DMS114 treated with DMSO at 0.1 percent for 48 hours (cell line): ENCODE results near the gene PAX5.

Experiments
- DNase-seq: peaks from one replicate; lab custom pipeline; 2025; ENCODE audit not compliant: unreplicated experiment; lab: John Stamatoyannopoulos, UW

PAX5 gene

DNA sequence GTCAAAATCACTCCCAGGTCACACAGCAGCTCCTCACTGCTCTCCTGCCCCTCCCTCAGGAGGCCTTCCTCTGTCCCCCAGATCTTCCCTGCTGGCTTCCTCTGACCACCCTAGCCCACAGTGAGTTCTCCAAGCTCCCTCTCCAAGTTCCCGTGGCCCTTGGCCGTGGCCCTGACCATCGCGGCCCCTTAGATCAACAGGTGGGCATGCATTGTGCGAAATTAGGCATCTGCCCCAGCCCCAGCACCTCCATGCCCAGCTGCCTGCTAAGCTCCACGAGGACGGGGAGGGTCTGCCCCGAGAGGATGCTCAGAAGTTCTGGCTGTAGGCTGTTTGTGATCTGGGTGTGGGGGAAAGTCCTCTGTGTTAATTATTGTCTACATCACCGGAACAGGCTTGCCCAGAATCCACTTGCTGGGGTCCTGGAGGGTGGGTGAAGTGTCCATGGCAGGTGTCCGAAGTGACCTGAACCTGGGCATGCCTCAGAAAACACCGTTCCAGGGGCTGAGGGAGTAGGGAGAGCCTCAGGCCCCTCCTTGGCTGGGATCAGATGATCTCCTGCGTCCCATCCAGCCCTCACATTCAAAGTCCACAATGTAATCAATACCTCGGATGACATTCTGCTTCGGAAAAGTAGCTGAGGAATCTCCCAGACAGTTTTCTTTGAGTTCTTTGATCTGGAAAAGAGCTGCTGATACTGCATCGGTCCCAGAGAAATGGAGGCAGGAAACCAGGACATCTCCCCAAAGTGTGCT lies 194.8 kb downstream of the PAX5 start:
- DNase-seq = no peak

- no peak for DNase-seq
These were observed 196.3 kb downstream of the PAX5 start for GRCh38 chr9:36837431-36838405.

- no peak for DNase-seq
These were observed 197.6 kb downstream of the PAX5 start for GRCh38 chr9:36836486-36836885.

DNA sequence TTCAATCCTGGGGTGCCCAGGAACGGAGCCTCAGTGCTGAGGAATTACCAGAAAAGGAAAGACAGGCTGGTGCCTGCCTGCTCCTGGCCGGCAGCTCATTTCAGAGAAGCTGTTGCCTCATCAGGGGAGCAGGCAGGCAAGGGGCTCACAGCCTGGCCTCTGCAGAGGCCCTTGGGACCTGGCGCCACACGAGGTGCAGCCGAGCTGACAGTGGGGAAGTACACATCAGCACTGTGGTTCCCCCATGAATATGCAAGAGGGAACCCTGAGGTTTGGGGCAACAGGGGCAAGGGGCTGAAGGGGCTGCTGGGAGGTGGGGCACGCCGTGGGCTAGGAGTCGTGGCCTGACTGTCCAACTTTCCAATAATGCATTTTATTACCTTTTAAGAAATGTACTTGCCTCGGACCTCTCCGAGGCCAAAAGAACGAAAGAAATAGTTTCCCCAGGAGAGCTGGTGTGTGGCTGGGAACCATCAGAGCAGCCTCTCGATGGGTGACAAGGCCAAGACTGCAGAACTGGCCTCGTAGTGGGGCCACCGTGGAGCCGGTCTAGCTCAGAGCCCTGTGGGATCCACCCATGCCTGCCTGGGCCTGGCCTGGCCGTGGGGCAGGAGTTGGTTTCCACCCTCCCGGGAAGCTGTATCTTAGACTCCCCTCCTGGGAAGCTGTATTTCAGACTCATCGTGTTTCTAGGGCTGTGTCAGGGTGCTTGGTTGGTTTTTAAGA lies 198.6 kb downstream of the PAX5 start:
- DNase-seq = no peak

DNA sequence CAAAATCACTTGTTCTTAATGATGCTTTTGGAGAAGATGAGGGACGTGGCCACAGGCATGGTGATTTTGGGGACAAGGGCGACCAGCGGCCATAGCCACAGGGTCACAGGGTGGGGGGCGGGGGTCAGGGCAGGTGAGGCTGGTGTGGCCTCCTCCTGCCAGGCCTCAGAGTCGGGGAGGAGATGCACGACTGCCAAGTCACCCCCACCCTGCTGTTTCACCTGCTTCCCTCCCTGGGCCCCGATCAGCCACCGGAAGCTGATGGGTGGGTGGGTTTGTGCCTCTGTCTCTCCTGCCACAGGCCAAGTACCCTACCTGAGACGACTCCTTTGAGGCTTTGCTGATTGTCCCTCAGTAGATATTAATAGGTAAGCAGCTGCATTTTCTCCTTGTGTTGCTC lies 199.3 kb downstream of the PAX5 start:
- DNase-seq = no peak

DNA sequence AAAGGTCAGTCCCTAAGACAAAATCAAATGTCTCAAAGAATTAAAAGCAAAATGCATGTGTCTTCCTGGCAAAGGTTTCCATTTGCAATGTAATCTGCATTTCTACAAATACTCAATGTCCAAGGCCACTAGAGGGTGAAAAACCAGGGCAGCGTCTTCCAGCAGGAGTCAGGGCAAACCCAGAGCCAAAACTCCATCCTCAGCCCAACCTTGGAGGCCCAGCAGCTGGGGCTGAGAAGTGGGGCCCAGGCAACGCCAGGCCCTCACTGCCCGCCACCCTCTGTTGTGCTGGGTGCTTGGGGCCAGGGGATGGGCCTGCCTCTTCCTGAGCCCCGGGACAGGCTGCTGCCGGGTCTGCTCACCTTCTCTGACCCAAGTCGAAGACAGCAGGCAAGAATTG lies 200.1 kb downstream of the PAX5 start:
- no peak for DNase-seq

- no peak for DNase-seq
These were observed 201.8 kb downstream of the PAX5 start for GRCh38 chr9:36832164-36832795.

DNA sequence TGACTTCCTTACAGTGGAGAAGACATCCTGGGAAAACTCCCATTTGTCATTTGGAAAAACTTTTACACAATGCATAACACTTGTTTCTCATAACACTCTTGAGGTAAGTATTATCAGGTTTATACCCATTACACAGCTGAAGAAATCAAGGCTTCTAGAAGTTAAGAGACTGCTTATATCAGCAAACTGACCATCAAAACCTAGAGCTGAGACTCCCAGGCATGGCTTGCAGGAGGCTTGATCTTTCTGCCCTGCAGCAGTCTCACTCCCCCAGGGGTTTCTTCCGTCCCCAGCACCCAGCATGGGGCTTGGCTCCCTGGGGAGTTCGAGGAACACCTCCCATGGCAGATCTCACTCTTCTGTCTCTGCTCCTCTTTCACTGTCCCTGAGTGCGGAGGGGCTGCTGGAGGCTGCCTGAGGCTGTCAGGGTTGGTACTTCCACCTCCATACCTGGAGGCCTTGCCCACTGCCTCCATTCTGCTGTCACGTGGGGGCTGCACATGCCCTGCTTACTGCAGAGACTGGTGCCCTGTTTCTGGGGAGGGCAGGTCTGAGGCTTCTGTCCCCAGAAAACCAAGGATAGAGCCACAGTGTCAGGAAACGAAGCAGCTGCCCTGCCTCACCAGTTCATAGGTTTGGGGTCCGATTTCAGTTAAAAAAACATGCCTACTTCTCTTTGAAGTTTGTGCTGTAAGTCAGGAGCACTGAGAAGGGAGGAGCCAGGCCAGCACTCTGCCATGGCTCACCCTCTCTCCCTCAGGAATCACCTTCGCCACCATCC lies 202.5 kb downstream of the PAX5 start:
- no peak for DNase-seq

GRCh38 chr9:36828611-36829013 lies 205.5 kb downstream of the PAX5 start:
- no peak for DNase-seq

DNA sequence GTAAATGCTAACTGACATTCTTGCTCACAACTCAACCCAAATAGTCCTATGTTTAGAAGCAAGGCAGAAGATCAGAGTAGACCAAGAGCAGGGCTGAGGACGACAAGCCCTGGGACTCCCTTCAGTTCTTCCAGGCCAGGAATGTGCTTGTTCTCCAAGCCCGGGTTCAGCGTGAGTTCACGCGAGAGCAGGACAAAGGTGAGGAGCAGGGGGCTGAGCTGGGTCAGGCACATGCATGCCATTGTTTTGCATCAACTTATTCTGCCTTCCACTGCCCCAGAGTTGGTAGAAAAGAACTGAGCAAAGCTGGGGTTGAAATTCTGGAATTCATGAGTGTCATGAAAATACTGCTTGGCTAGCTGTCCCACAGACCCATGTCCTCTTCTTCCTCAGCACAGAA lies 206.5 kb downstream of the PAX5 start:
- DNase-seq = no peak

GRCh38 chr9:36826581-36826980 lies 207.5 kb downstream of the PAX5 start:
- DNase-seq = no peak

GRCh38 chr9:36825179-36825578 lies 208.9 kb downstream of the PAX5 start:
- no peak for DNase-seq

GRCh38 chr9:36823934-36824333 lies 210.1 kb downstream of the PAX5 start:
- DNase-seq = no peak

GRCh38 chr9:36823466-36823865 lies 210.6 kb downstream of the PAX5 start:
- DNase-seq = no peak

GRCh38 chr9:36822201-36822600 lies 211.9 kb downstream of the PAX5 start:
- DNase-seq = no peak

DNA sequence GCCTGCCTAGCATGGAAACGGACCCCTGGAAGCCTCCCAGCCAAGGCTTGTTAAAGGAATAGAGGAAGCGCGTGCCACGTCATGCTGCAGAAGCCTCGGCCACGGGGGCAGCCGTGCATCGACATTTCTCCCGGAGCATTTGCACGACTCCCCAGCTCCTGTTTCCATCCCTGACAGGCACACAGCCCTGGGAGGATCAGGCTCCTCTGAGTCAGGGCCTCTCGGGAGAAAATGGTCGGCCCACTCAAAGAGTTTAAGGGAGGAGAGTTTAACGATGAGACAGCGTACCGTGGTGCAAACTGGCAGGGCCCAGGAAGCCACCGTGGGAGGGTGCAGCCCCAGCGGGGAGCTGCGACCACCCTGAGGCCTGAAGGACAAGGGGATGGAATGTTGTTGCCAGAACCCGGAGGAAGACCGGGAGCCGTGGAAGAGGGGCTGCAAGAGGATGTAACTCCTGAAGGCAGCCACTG lies 213.6 kb downstream of the PAX5 start:
- DNase-seq = no peak

DNA sequence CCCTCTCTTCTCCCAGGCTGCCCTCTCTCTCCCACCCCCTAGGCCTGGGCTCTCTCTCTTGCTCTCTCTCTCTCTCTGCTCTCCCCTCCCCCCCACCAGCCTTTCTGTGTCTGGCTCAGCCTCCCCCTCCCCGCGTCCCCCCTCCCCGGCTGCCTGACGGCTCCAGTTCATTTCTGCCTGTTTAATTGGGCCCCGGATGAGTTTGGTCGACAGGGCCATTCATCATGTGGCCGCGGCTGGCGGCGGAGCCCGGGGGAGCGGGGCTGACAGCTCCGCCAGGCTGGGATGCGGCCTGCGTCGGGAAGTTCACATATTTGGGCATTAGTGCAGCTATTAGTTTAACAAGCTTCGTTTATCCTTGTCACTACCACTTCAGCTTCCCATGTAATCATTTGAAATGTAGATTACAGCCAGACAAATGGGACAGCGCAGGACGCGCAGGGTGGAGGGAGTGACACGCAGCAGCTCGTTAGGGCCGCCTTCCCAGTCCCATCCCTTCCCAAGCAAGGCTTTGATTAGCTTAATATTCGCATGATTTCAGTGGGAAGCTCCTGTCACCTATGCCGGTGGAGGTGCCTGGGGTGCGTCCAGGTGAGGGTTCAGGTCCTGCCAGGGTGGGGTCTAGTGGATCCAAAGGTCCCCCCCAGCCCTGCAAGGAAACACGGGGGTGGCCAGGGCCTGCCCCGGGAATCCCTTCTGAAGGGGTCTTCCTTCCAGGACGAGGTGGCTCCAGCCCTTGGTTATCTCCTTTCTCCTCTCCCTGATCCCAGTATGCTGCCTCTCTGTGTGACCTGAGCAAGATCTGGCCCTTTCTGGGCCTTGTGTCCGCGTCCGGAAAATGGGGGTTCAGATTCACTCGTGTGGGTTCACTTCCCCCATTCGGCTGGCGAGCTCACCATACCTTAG lies 214.8 kb downstream of the PAX5 start:
- DNase-seq = no peak

DNA sequence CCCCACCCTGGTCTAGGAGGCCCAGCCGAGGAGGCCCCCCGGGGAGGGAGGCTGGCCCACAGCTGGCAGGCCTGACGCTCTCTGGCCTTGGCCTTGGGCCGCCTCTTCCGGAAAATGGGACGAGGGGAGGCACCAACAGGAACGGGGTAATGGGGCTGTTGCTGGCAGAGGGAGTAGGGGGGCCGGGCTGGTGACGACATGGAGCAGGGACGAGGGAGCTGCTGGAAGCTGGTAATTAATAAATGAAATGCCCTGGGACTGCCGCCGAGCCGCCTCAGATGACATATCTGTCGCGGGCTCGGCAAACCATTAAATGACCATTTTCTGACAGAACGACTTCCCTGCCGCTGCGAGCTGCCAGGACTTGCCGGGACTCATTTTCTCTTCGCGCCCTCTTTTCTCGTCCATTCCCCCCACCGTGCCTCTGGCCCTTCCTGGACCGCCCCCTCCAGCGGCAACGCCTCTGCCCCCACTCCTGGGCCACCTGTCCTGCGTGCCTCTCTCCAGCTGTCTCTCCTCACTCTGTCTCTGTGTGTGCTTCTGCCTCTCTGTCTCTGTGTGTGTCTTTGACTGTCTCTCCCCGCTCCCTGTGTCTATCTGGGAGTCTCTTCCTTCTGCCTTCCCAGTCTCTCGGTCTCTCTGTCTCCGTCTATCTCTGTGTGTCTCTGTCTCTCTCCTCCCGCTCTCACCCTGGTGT lies 215.7 kb downstream of the PAX5 start:
- DNase-seq = no peak
